Measurements from ENCODE around the gene RHBDF2.
"Not testable (repeated sequence)": the region's sequence is repeated elsewhere in the genome, so short reads cannot be mapped to it uniquely, and the experiment has no call there.

DNA sequence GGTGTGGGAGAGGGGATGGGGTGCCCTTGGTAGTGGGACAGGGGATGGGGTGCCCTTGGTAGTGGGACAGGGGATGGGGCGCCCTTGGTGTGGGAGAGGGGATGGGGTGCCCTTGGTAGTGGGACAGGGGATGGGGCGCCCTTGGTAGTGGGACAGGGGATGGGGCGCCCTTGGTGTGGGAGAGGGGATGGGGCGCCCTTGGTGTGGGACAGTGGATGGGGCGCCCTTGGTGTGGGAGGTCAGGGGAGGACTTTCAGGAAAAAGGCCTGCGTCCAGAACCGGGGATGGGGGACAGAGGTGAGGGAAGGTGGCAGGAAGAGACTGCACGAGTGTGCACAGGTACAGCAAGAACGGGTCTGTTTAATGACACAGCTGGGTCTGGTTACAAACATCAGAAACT, 25.8 kb upstream of the RHBDF2 start:
- TF ChIP-seq CTCF (optimal IDR thresholded peaks at IDR 0.05 in 1 of 3, IDR thresholded peaks at IDR 0.05 in 1 of 3, conservative IDR thresholded peaks at IDR 0.05 in 1 of 3; ENCODE audit: extremely low read depth in 1 of 3, insufficient read depth in 2 of 3, low read length in 3 of 3); EZH2 (IDR thresholded peaks at IDR 0.05; ENCODE audit: low read length): not testable (repeated sequence)

Measured in keratinocyte (primary cell).